Neural crest cell (in vitro differentiated cells): ENCODE measurements around the gene ZNF3. TPM values are rescaled to one million over a fixed set of nuclear protein-coding genes. Genes with fewer than 3 reads are reported as not detected.

Source experiments
- DNase-seq: peaks from one replicate; pipeline ENCODE4 v3.0.0; 2021; ENCODE audit warnings: low read depth, mixed read lengths, low spot score
- H3K27ac Mint-ChIP-seq: one replicate; pipeline ENCODE4 v1.8.0; 2021; ENCODE audit warnings: mild to moderate bottlenecking, mixed read lengths; ENCODE audit not compliant: unreplicated experiment
- H3K27me3 Mint-ChIP-seq: 2 replicates; pipeline ENCODE4 v1.8.0; 2021; ENCODE audit warnings: low read depth, mild to moderate bottlenecking, mixed read lengths
- H3K36me3 Mint-ChIP-seq: 2 replicates; pipeline ENCODE4 v1.8.0; 2021; ENCODE audit warnings: low read depth, mild to moderate bottlenecking, mixed read lengths
- H3K4me1 Mint-ChIP-seq: 2 replicates; pipeline ENCODE4 v1.8.0; 2021; ENCODE audit warnings: mixed read lengths
- H3K4me3 Mint-ChIP-seq: one replicate; pipeline ENCODE4 v1.8.0; 2021; ENCODE audit warnings: mild to moderate bottlenecking, mixed read lengths
- H3K9me3 Mint-ChIP-seq: 2 replicates; pipeline ENCODE4 v1.8.0; 2021; ENCODE audit warnings: mixed read lengths
- total RNA-seq: library from RNA; stranded (reverse); gene quantifications from 2 replicates; pipeline ENCODE4 v1.2.1, GENCODE V29; 2021
- TF ChIP-seq, protein P1 (sequence below): fragments of 200-600 bp; sonication (generic); conservative IDR thresholded peaks from 2 replicates; pipeline ENCODE4 v1.5.0; 2021; ENCODE audit warnings: antibody characterized with exemption, mild to moderate bottlenecking

ZNF3 gene
- total RNA-seq, 1 donor from 2014 or later = 67.1 TPM

DNA sequence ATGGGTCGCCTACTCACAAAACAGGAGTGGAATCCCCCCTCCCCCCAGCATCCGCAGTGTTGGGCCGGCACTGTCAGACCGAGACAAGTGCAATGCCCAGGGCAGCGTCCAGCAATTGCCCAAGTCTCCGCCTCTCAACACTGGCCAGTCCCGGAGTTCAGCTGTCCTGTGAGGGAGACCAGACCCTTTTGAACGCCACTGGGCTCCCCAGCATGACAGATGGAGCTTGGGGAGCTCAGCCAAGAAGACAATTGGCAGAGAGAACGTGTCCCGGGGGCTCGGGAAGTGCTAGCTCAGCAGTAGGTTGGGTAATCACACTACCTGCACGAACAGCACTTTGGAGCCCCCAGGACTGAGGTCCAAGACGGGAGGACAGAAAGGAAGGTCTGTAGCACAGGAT, 12.0 kb upstream of the ZNF3 start:
- H3K4me3 Mint-ChIP-seq = peak overlapping the region; percentile 99
- no peak for DNase-seq

DNA sequence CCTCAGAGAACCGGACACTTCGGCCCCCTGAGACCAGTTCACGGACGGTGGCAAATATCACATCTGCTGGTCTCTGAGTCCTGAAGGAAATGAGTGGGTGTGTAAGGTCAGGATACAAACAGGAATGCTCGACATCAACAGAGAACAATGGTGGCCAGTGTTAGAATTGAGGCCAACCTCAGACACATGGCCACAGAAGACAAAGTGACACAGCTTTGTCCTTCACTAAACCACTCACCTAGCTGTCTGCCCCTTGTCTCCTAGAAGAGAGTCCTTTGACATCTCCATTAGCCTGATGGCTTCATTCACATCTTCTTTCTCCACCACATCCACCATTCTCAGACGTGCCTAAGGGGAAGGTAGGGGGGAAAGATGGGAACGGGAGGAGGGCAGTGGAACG, 11.5 kb upstream of the ZNF3 start:
- Mint-ChIP-seq H3K4me1 (peaks cover 67% of the 10 kb centered on the region), H3K4me3 (peak overlapping the region; percentile 99), H3K36me3 (peaks cover 56% of the 10 kb centered on the region), H3K9me3 (no peaks in the 10 kb centered on the region), H3K27ac (peak overlapping the region; percentile 92), H3K27me3 (peaks cover 59% of the 10 kb centered on the region)
- TF ChIP-seq, protein P1, sequence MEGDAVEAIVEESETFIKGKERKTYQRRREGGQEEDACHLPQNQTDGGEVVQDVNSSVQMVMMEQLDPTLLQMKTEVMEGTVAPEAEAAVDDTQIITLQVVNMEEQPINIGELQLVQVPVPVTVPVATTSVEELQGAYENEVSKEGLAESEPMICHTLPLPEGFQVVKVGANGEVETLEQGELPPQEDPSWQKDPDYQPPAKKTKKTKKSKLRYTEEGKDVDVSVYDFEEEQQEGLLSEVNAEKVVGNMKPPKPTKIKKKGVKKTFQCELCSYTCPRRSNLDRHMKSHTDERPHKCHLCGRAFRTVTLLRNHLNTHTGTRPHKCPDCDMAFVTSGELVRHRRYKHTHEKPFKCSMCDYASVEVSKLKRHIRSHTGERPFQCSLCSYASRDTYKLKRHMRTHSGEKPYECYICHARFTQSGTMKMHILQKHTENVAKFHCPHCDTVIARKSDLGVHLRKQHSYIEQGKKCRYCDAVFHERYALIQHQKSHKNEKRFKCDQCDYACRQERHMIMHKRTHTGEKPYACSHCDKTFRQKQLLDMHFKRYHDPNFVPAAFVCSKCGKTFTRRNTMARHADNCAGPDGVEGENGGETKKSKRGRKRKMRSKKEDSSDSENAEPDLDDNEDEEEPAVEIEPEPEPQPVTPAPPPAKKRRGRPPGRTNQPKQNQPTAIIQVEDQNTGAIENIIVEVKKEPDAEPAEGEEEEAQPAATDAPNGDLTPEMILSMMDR = no peak
- no peak for DNase-seq

More for the DNA sequence above, 12.0 kb upstream of the ZNF3 start:
- no peaks in the 10 kb centered on the region for H3K9me3 Mint-ChIP-seq
- H3K36me3 Mint-ChIP-seq = peaks cover 61% of the 10 kb centered on the region
- TF ChIP-seq, protein P1 = no peak
- peaks cover 57% of the 10 kb centered on the region for H3K27me3 Mint-ChIP-seq
- peaks cover 67% of the 10 kb centered on the region for H3K4me1 Mint-ChIP-seq
- H3K27ac Mint-ChIP-seq = peak overlapping the region; percentile 92

- TF ChIP-seq, protein P1 = no peak
Observed at GRCh38 chr7:100091411-100092181, 10.1 kb upstream of the ZNF3 start.

GRCh38 chr7:100090527-100091410, 9.2 kb upstream of the ZNF3 start:
- TF ChIP-seq, protein P1 = no peak
- Mint-ChIP-seq H3K4me3 (peak overlapping the region; percentile 99), H3K9me3 (no peaks in the 10 kb centered on the region), H3K27ac (peak overlapping the region; percentile 71), H3K27me3 (peaks cover 55% of the 10 kb centered on the region), H3K36me3 (peaks cover 43% of the 10 kb centered on the region), H3K4me1 (peaks cover 57% of the 10 kb centered on the region)
- no peak for DNase-seq

More at GRCh38 chr7:100091411-100092181, 10.1 kb upstream of the ZNF3 start:
- Mint-ChIP-seq H3K27ac (peak overlapping the region; percentile 71), H3K4me1 (peaks cover 61% of the 10 kb centered on the region), H3K4me3 (peak overlapping the region; percentile 99), H3K9me3 (no peaks in the 10 kb centered on the region), H3K27me3 (peaks cover 55% of the 10 kb centered on the region), H3K36me3 (peaks cover 45% of the 10 kb centered on the region)
- DNase-seq = no peak

- peaks cover 57% of the 10 kb centered on the region for H3K27me3 Mint-ChIP-seq
Observed at GRCh38 chr7:100089458-100090196, 8.1 kb upstream of the ZNF3 start.

More at GRCh38 chr7:100089458-100090196, 8.1 kb upstream of the ZNF3 start:
- TF ChIP-seq, protein P1 = no peak
- H3K9me3 Mint-ChIP-seq = no peaks in the 10 kb centered on the region
- H3K36me3 Mint-ChIP-seq = peaks cover 34% of the 10 kb centered on the region
- peaks cover 55% of the 10 kb centered on the region for H3K4me1 Mint-ChIP-seq
- H3K4me3 Mint-ChIP-seq = peak overlapping the region; percentile 99
- DNase-seq = no peak
- peak overlapping the region; percentile 81 for H3K27ac Mint-ChIP-seq
